Renal cortical epithelial cell (primary cell): ENCODE data around the gene ZNF782. TPM values are rescaled to one million over a fixed set of nuclear protein-coding genes. Genes with fewer than 3 reads are reported as not detected.
"Not testable (repeated sequence)": the region's sequence is repeated elsewhere in the genome, so short reads cannot be mapped to it uniquely, and the experiment has no call there.

Experiments
- DNase-seq: peaks from one replicate; pipeline ENCODE4 v3.0.0-alpha.2; 2011; ENCODE audit warnings: low read depth
- total RNA-seq: library from RNA; depleted of rRNA; stranded (reverse); fragments of >200 nt; gene quantifications from 2 replicates; pipeline ENCODE4 v1.2.3, GENCODE V29; 2014

Gene ZNF782
- total RNA-seq, 1 donor from 2014 or later = 5.0 TPM

GRCh38 chr9:96854651-96855273 lies 448 bp upstream of the ZNF782 start:
- no peak for DNase-seq

DNA sequence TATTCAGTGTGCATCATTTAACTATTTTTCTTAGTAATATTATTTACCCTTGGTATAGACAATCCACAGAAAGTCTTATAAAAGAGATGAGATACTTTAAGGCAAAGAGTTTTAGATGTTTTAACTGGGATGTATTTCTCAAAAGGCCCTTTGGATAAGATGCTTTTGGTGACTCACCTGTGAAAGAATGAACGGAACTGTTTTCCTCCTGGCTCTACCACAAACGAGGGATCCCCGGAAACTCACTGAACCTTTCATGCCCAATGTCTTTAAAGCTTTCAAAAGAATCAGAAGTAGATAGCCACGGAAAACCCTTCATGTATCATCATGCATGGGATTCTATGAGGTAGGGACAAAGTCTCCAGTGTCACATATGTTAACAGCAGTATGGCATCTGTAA lies 1.6 kb downstream of the ZNF782 start:
- DNase-seq = no peak

DNA sequence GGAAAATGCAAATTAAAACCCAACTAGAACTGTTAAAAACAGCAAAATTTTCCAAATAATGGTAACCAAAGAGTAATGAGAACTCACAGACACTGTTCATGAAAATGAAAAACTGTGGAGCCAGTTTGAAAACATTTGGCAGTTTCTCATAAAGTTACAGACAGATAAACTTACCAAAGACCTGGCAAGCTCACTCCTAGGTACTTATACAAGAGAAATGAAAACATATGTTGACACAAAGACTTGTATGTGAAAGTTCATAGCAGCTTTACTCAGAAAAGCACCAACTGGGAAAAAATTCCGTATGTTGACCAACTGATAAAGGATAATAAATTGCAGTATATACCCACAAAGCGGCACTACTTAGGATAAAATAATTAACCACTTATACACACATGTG lies 10.3 kb downstream of the ZNF782 start:
- no peak for DNase-seq

GRCh38 chr9:96818533-96818932 lies 35.8 kb downstream of the ZNF782 start:
- DNase-seq = peak; percentile 2

GRCh38 chr9:96817973-96818372 lies 36.3 kb downstream of the ZNF782 start:
- DNase-seq = no peak

GRCh38 chr9:96813607-96814006 lies 40.7 kb downstream of the ZNF782 start:
- no peak for DNase-seq

GRCh38 chr9:96798959-96799358 lies 55.4 kb downstream of the ZNF782 start:
- not testable (repeated sequence) for DNase-seq

- DNase-seq = no peak
These were observed 70.3 kb downstream of the ZNF782 start for GRCh38 chr9:96784021-96784420.

GRCh38 chr9:96782235-96782634 lies 72.1 kb downstream of the ZNF782 start:
- no peak for DNase-seq

DNA sequence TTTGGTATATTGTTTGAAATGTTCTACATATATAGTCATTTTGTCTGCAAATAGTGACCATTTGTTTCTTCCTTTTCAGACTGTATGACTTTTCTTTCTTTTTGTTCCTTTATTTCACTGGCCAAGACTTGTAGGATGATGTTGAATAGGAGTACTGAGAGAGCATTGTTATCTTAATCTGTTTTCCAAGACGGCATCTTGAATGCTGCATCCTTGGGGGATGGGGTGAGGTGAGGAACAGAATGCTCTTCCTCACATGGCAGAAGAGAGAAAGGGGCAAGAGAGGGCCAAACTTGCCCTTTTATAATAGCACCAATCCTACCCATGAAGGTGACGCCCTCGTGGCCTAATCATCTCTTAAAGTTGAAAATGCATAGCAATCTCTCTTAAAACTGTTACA lies 72.8 kb downstream of the ZNF782 start:
- DNase-seq = no peak

GRCh38 chr9:96779089-96779488 lies 75.2 kb downstream of the ZNF782 start:
- no peak for DNase-seq

- no peak for DNase-seq
These were observed 76.9 kb downstream of the ZNF782 start for GRCh38 chr9:96777426-96777864.

DNA sequence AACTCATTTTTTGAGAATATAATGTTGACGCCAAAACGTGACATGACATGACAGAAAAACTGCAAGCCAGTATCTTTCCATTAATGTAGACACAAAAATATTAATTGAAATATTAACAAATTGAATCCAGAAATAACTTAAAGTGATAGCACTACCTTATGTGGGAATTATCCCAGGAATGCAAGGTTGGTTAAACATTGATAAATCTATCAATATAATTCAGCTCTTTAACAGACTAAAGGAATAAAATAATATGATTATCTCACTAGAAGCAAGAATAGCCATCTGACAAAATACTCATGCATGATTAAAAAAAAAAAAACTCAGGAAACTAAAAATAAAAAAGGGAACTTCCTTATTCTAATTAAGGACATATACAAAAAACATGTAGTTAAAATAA lies 83.2 kb downstream of the ZNF782 start:
- DNase-seq = no peak

DNA sequence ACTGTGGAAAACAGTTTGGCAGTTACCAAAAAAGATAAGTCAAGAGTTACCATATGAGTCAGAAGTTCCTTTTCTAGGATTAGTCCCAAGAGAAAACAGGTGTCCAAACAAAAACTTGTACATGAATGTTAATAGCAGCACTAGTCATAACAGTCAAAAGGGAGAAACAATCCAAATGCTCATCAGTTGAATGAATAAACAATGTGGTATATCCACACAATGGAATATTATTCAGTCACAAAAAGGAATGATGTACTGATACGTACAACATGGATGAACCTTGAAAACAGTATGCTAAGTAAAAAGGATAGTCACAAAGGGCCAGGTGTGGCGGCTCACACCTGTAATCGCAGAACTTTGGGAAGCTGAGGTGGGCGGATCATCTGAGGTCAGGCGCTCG lies 84.3 kb downstream of the ZNF782 start:
- no peak for DNase-seq

Other genes with a start within 250 kb of the ZNF782 start
- gene CDC14B, start 234.7 kb downstream of the ZNF782 start, total RNA-seq = 30.6 and 55.7 TPM in 2 replicates
- 18.4 and 43.1 TPM in 2 replicates for gene PRXL2C, start 199.2 kb downstream of the ZNF782 start, total RNA-seq
- gene ZNF510, start 76.4 kb downstream of the ZNF782 start, total RNA-seq = 16.3 and 22.5 TPM in 2 replicates
- not detected in 2 replicates for gene NUTM2G, start 74.3 kb upstream of the ZNF782 start, total RNA-seq
- 3.5 and 9.4 TPM in 2 replicates for gene CTSV, start 184.6 kb upstream of the ZNF782 start, total RNA-seq